HPDE6-E6E7 (cell line): ENCODE data around the gene CNKSR3.
A peak's percentile ranks its signal among the peaks of the same experiment; 100 is the strongest.
"Not testable (repeated sequence)": the region's sequence is repeated elsewhere in the genome, so short reads cannot be mapped to it uniquely, and the experiment has no call there.

Source experiments
- DNase-seq: peaks from one replicate; pipeline ENCODE4 v3.0.0; 2011; ENCODE audit warnings: missing footprints; ENCODE audit errors: extremely low spot score

Gene CNKSR3

DNA sequence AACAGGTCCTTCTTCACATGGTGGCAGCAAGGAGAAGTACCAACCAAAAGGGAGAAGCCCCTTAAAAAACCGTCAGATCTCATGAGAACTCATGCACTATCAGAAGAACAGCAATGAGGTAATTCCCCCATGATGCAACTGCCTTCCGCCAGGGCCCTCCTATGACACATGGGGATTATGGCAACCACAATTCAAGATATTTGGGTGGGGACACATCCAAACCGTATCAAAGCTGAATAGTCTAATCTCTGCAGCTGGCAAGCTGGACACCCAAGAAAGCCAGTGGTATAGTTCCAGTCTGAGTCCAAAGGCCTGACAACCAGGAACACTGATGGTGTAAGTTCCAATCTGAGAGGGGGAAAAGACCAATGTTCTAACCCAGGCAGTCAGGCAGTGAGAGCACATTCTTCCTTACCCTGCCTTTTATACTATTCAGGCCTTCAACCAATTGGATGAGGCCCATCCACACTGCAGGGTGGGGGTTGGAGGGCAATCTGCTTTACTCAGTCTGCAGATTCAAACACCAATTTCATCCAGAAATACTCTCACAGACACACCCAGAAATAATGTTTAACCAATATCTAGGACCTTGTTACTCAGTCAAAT, 17.9 kb upstream of the CNKSR3 start:
- no peak for DNase-seq

GRCh38 chr6:154526996-154527395, 16.5 kb upstream of the CNKSR3 start:
- no peak for DNase-seq

- DNase-seq, result no peak
Observed at GRCh38 chr6:154522576-154522975, 12.1 kb upstream of the CNKSR3 start.

DNA sequence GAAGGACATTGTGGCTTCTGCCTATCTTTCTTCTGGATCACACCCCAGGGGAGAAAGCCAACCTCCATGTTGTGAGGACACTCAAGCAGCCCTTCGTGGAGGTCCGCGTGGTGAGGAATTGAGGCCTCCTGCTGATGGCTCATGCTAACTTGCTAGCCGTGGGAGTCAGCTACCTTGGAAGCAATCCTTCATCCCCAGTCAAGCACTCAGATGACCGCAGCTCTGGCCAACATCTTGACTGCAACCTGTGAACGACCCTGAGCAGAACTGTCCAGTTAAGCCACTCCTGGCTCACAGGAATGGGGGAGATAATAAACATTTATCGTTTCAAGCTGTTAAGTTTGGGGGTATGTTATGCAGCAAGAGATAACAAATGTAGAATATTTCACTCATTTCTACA, 10.9 kb upstream of the CNKSR3 start:
- DNase-seq, result no peak

- DNase-seq, result no peak
Observed at GRCh38 chr6:154520280-154520679, 9.8 kb upstream of the CNKSR3 start.

DNA sequence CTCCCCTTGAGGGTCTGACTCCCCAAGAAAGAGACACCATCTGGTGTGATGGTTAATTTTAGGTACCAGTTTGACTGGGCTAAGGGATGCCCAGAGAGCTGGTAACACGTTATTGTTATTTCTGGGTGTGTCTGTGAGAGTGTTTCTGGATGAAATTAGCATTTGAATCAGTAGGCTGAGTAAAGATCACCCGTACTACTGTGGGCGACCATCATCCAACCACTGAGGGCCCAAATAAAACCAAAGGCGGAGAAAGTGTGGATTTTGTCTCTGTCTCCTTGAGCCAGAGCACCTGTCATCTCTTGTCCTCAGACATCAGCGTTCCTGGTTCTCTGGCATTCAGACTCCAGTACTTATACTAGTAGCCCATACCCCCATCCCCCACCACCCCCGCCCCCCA, 7.9 kb upstream of the CNKSR3 start:
- no peak for DNase-seq

DNA sequence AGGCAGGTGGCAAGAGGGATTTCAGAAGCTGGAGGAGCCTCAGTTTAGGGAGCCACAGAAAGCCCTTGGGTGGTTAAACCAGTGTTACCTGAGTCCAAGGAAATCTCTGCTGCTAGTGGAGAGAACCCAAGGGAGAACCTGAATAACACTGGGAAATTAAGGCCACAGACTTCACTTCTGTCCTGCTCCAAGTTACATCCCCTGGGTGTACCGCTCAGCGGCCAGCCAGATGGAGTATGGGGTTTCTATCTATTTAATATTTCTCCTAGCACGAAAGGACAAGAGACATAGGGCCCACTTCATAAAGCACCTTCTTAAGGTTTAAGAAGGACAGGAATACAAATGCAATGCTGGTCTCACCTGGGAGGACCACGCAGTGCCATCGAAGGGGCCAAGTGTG, 5.8 kb upstream of the CNKSR3 start:
- no peak for DNase-seq

DNA sequence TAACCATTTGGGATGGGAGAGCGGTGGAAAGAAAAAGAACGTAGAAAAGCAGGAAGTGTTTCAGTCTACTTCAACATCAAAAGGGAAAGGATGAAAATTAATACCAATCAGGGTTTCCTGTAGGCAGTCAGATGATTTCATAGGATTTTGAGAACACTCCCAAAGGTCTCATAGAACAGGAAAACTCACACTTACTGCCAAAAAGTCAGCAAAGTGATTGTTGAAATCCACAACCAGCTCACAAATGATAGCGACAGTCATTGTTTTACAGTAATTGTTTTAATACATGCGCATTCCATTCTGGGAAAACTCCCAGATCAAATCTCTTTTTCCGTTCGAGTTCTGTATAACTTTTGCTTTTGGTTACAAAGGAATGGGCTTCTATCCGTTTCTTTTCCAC, 5.3 kb upstream of the CNKSR3 start:
- no peak for DNase-seq

DNA sequence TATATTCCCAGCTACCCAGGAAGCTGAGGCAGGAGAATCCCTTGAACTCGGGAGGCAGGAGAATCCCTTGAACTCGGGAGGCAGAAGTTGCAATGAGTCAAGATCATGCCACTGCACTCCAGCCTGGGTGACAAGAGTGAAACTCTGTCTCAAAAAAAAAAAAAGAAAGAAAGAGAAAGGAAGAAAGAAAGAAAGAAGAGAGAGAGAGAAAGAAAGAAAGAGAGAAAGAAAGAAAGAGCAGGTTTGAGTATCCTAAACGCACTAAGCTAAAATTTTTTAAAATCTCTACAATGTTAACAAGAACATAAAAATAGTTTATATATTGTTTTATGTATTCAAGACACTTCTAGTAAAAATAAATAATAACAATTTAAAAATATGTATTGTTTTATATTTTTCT, 4.6 kb upstream of the CNKSR3 start:
- DNase-seq, result not testable (repeated sequence)

DNA sequence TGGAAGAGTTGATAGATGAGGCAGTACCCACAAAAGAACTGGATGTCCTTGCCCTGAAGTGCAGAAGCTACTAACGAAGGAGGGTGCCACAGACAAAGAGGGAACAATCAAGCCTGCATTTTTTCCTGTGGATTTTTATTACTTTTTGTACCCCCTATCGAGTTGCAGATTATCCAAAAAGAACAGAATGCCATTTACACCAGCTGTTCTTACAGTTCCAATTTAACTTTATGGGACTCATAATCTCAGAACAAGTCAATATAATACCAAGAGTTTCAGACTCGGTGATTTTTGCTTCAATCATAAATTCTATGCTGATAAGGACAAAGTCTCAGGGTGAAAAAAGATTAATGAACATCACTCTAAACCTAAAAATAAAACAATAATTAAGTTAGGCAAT, 4.0 kb upstream of the CNKSR3 start:
- DNase-seq, result no peak

DNA sequence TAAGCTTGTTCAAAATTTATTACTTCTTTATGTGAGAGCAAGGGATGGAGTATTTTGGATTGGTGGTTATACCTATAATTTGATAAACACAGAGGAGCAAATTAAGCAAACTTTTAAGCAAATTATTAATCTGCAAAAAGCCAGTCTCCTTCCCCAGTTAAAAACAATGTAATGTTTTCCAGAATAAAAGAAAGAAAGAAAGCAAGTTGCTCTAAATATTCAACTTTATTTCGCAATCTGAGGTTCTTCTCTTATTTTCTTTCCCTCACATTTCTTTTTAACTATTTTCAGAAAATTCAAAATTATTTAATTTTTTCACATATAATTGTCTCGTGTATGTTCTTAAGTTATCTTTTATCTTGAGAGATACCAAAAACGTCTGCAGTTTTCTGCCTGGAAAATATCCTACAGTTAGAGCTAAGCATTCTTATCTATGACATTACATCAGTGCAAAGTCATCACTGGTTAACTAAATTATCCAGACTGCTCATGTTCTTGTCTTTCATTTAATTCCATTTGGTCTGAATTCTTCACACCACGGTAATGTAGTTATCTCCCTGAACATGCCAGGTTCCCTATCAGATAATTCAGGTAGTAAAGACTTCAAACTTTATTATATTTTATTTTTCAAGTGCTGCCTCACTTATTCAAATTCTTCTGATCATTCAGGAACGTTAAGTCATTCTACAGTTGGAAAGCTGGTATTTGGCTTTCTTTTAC, 3.3 kb upstream of the CNKSR3 start:
- no peak for DNase-seq

DNA sequence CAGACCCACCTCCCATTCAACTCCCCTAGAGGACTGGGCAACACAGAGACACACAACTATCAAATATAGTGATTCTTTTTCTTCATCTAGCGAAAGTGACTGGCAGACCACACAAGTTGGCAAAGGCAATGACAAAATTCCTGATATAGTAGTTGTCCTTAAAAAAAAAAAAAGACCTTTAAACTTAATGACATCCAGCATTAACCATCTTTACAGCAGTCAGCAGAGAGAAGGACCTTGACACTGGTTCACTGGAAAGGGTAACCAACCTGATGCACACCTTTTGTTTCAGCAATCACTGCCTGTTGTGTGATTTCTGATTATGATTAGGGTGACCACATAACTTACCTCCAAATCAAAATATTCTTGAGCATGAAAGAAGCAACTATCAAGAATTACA, 1.7 kb upstream of the CNKSR3 start:
- no peak for DNase-seq

- no peak for DNase-seq
Observed at GRCh38 chr6:154511791-154512190, 1.3 kb upstream of the CNKSR3 start.

- no peak for DNase-seq
Observed at GRCh38 chr6:154509421-154510143, 903 bp downstream of the CNKSR3 start.

GRCh38 chr6:154508573-154509375, 1.7 kb downstream of the CNKSR3 start:
- DNase-seq, result peak; percentile 82

DNA sequence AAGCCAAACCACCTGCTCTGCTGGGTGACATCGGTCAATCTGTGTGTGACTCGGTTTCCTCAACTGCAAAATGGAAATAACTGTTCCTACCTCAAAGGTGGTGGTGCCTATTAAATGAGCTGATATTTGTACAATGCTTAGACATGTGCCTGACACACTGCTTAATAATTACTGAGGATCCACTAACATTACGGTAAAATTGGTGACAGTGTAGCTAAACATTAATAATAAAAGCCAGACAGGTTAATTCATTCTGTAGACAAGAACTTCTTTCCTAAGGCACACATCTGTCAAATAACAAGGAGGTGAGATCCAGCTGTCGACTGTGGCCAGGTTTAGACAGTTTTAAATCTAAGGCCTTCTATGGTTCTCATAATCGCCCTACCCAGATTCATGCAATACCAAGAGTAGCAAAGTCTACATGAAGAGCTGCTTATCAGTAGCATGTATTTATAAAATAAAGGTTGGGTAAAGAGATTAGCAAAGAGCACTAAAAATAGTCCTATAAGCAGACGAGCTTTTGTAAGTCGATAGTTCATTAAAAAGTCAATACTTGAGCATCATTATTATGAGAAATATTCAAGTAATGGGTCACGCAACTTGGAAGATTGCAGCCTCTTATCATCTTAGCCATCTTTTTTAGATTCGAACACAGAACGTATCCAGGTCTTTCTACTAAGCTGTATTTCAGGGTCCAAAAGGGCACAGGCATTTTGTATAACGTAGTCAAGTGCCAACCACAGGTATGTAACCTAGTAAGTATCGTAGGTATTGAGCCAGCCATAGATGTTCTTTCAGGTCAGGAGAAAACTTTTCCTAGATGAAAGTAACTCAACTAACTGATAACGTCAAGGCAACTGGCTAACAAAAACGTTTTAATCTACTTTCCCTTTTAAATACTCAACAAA, 3.2 kb downstream of the CNKSR3 start:
- DNase-seq, result no peak

- DNase-seq, result no peak
Observed at GRCh38 chr6:154506582-154506981, 3.9 kb downstream of the CNKSR3 start.

GRCh38 chr6:154506108-154506507, 4.4 kb downstream of the CNKSR3 start:
- no peak for DNase-seq

- no peak for DNase-seq
Observed at GRCh38 chr6:154504865-154505449, 5.5 kb downstream of the CNKSR3 start.

DNA sequence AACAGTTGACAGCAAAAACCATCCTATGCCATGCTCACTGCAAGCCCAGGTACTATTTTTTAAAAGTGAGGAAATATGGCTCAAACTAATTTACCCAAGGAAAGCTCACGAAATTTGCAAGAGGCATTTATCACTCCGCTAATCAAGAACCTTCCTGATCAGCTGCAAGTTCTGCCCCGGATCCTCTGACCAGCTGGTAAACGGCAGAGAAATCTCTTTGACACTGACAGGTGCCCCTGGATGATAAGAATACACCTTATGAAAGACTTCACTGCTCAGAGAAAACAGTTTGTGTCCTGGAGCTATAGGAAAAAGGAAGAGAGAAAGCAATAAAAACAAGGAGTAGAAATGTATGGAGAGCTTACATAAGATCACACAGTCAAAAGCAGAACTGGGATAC, 6.4 kb downstream of the CNKSR3 start:
- no peak for DNase-seq

- no peak for DNase-seq
Observed at GRCh38 chr6:154503658-154504057, 6.8 kb downstream of the CNKSR3 start.
